B cell (primary cell): ENCODE results near the gene IER5L. TPM values are rescaled to one million over a fixed set of nuclear protein-coding genes. Genes with fewer than 3 reads are reported as not detected.
A peak's percentile ranks its signal among the peaks of the same experiment; 100 is the strongest.

Source experiments
- ATAC-seq: fragments of 200-7000 bp; cut with Tn5 transposase; one replicate; pipeline ENCODE4 v1.10.0; 2021; ENCODE audit warnings: low read depth, mild to moderate bottlenecking, moderate number of reproducible peaks, moderate library complexity
- CTCF ChIA-PET: fragments of 350-600 bp; sonication (Branson Sonifier 250); formaldehyde crosslinking; loops from one replicate; lab custom pipeline; 2021; ENCODE audit warnings: antibody characterized with exemption, inconsistent platforms; lab: Charles Lee
- POLR2A ChIA-PET: fragments of 350-600 bp; sonication (Branson Sonifier 250); formaldehyde crosslinking; loops from one replicate; lab custom pipeline; 2021; ENCODE audit warnings: antibody characterized with exemption; lab: Charles Lee
- DNase-seq: peaks from one replicate; pipeline ENCODE4 v3.0.0; 2013
- H2AFZ ChIP-seq: 2 replicates; pipeline ENCODE4 v1.6.1; 2012; ENCODE audit warnings: mild to moderate bottlenecking, low read depth, low read length; ENCODE audit not compliant: insufficient read depth, poor library complexity, severe bottlenecking
- H3K27ac ChIP-seq, 2 donors: 1 replicate in 1 of 2; 2 replicates in 1 of 2; pipeline ENCODE4 v1.5.1; 2012 to 2013; ENCODE audit warnings: low read length in 2 of 2, mild to moderate bottlenecking in 2 of 2, moderate library complexity in 1 of 2
- H3K27me3 ChIP-seq, 4 experiments: fragments of 200-600 bp in 1 of 4; sonication (generic) in 1 of 4; replicated peaks in 1 of 4; 1 replicate in 2 of 4; 2 replicates in 2 of 4; pipeline versions ENCODE4 v1.6.1 to v1.7.0; 2013 to 2016; ENCODE audit warnings: low read length in 3 of 4, mild to moderate bottlenecking in 2 of 4, mixed read lengths in 1 of 4, moderate library complexity in 1 of 4; ENCODE audit not compliant: insufficient read depth in 4 of 4, control insufficient read depth in 3 of 4; ENCODE audit errors: control extremely low read depth in 1 of 4
- H3K36me3 ChIP-seq, 2 experiments: replicated peaks in 1 of 2; 1 replicate in 1 of 2; 2 replicates in 1 of 2; pipeline versions ENCODE4 v1.6.1 to v1.7.1; 2013; ENCODE audit warnings: low read length in 1 of 2; ENCODE audit not compliant: insufficient read depth in 2 of 2, control insufficient read depth in 1 of 2; ENCODE audit errors: control extremely low read depth in 1 of 2, extremely low read depth in 1 of 2
- H3K4me1 ChIP-seq, 2 donors: fragments of 200-600 bp in 1 of 2; sonication (generic) in 1 of 2; 1 replicate in 1 of 2; 2 replicates in 1 of 2; pipeline versions ENCODE4 v1.5.1 to v1.6.1; 2013 to 2017; ENCODE audit warnings: low read length in 2 of 2; ENCODE audit not compliant: control insufficient read depth in 2 of 2, insufficient read depth in 2 of 2
- H3K4me2 ChIP-seq: replicated peaks from 2 replicates; pipeline ENCODE3; 2012; ENCODE audit warnings: mild to moderate bottlenecking, low read depth, low read length; ENCODE audit not compliant: poor library complexity, severe bottlenecking
- H3K4me3 ChIP-seq, 5 experiments: fragments of 200-600 bp in 1 of 5; sonication (generic) in 1 of 5; 1 replicate in 3 of 5; 2 replicates in 2 of 5; pipeline versions ENCODE4 v1.5.1 to v1.7.0; 2011 to 2016; ENCODE audit warnings: low read length in 4 of 5, mild to moderate bottlenecking in 4 of 5, low read depth in 2 of 5, control low read depth in 1 of 5, moderate library complexity in 1 of 5; ENCODE audit not compliant: insufficient read depth in 1 of 5; ENCODE audit errors: control extremely low read depth in 1 of 5, extremely low read depth in 1 of 5
- H3K79me2 ChIP-seq: fragments of 200-600 bp; sonication (generic); one replicate; pipeline ENCODE4 v1.6.0; 2016; ENCODE audit warnings: low read length; ENCODE audit not compliant: control insufficient read depth, insufficient read depth
- H3K9ac ChIP-seq: fragments of 200-600 bp; sonication (generic); 2 replicates; pipeline ENCODE4 v1.6.1; 2017; ENCODE audit warnings: mild to moderate bottlenecking, low read length, moderate library complexity
- H3K9me3 ChIP-seq, 3 donors: one replicate each; pipeline versions ENCODE4 v1.6.1 to v1.7.1; 2013; ENCODE audit warnings: low read length in 2 of 3; ENCODE audit not compliant: control insufficient read depth in 2 of 3, insufficient read depth in 1 of 3; ENCODE audit errors: control extremely low read depth in 1 of 3
- H4K20me1 ChIP-seq: 2 replicates; pipeline ENCODE4 v1.6.0; 2012; ENCODE audit warnings: mild to moderate bottlenecking, low read length; ENCODE audit not compliant: insufficient read depth, control insufficient read depth, poor library complexity, severe bottlenecking
- H3K27ac Mint-ChIP-seq: one replicate; pipeline ENCODE4 v1.8.0; 2021; ENCODE audit warnings: mixed read lengths
- H3K27me3 Mint-ChIP-seq: one replicate; pipeline ENCODE4 v1.8.0; 2021; ENCODE audit warnings: mixed read lengths
- H3K4me1 Mint-ChIP-seq: one replicate; pipeline ENCODE4 v1.8.0; 2021; ENCODE audit warnings: mixed read lengths
- H3K4me3 Mint-ChIP-seq: one replicate; pipeline ENCODE4 v1.8.0; 2021; ENCODE audit warnings: mixed read lengths
- H3K9me3 Mint-ChIP-seq: one replicate; pipeline ENCODE4 v1.8.0; 2022; ENCODE audit warnings: mixed read lengths; ENCODE audit not compliant: insufficient read depth
- CTCF ChIP-seq: fragments of 200-600 bp; IDR thresholded peaks from one replicate; pipeline ENCODE4 v1.8.0; 2022; ENCODE audit warnings: antibody characterized with exemption, mild to moderate bottlenecking
- EZH2 ChIP-seq: IDR thresholded peaks from 2 replicates; pipeline ENCODE4 v1.6.1; 2012; ENCODE audit warnings: borderline replicate concordance, low read depth, mild to moderate bottlenecking, moderate library complexity, low read length; ENCODE audit not compliant: insufficient read depth, poor library complexity, severe bottlenecking
- WGBS: methylation state at CpG from one replicate; pipeline ENCODE4 v1.1.5; 2013; ENCODE audit warnings: missing lambda C conversion rate; ENCODE audit not compliant: insufficient coverage; 5-methylcytosine and 5-hydroxymethylcytosine counted together
- intact Hi-C: fragments of 100-400 bp; cut with micrococcal nuclease; formaldehyde crosslinking; loops from one replicate; pipeline ENCODE4 v1.10.0; 2022
- polyA plus RNA-seq: library from polyadenylated mRNA; depleted of rRNA; stranded (reverse); fragments of >200 nt; gene quantifications from 2 replicates; pipeline ENCODE4 v1.2.3, GENCODE V29; 2012
- total RNA-seq, 2 donors: library from RNA; stranded (reverse); fragments of 120-200 nt in 1 of 2; gene quantifications; 1 replicate in 1 of 2; 2 replicates in 1 of 2; pipeline versions ENCODE4 v1.2.3 to v1.2.4, GENCODE V29; 2013 to 2022

The IER5L gene
- total and polyA plus RNA-seq, 2 donors (not counting 1 experiment from before 2014, with no cell fraction given) = 1.5 to 12.9 TPM

GRCh38 chr9:129174102-129174723 is 3.8 kb downstream of the IER5L start:
- intact Hi-C loops = loop anchor here (1.0 to 10.0 kb wide), 4 partner anchors 33 to 436 kb away; no protein-coding TSS in a partner anchor
- Histone ChIP-seq H4K20me1 (no peaks in the 10 kb centered on the region), H3K27ac (peak overlapping the region in 1 of 2 donors; percentile 36), H3K9ac (peak overlapping the region; percentile 72), H3K27me3 (peaks cover 0 to 29% (median 15%) of the 10 kb centered on the region in 4 experiments), H3K36me3 (no peaks in the 10 kb centered on the region), H3K4me3 (peak overlapping the region; percentile 50 to 94 (median 69)), H3K4me1 (peaks cover 22 to 34% of the 10 kb centered on the region in 2 donors), H2AFZ (peak overlapping the region; percentile 91), H3K9me3 (no peaks in the 10 kb centered on the region), H3K79me2 (no peaks in the 10 kb centered on the region), H3K4me2 (peak overlapping the region; percentile 100)
- DNase-seq (peak; percentile 81), ATAC-seq (peak; percentile 22)
- under 1% methylated on average over 52 of the region's 55 CpGs for WGBS
- Mint-ChIP-seq H3K4me1 (peaks cover 22% of the 10 kb centered on the region), H3K4me3 (peak overlapping the region; percentile 93), H3K27ac (peak overlapping the region; percentile 41), H3K27me3 (peaks cover 15% of the 10 kb centered on the region), H3K9me3 (no peaks in the 10 kb centered on the region)
- TF ChIP-seq EZH2 (no peak), CTCF (peak; percentile 100)
- ChIA-PET CTCF (interaction anchor here (0.6 to 22.0 kb wide), 32 partner anchors 8 to 609 kb away, joined by 3 to 382 read pairs (median 5); partner anchors contain the start of genes ASB6 and NTMT1), POLR2A (interaction anchor here (0.6 to 3.3 kb wide), 5 partner anchors 32 to 437 kb away, joined by 3 to 15 read pairs (median 6); no protein-coding TSS in a partner anchor)
